HG02973 (cell line): ENCODE results near the gene KCNJ6.
A peak's percentile ranks its signal among the peaks of the same experiment; 100 is the strongest.
"Not testable (repeated sequence)": the region's sequence is repeated elsewhere in the genome, so short reads cannot be mapped to it uniquely, and the experiment has no call there.

Experiments used
- ATAC-seq: cut with Tn5 transposase; IDR thresholded peaks from one replicate; pipeline ENCODE4 v1.9.1; 2021; ENCODE audit warnings: moderate library complexity; ENCODE audit not compliant: unreplicated experiment

KCNJ6 gene

GRCh38 chr21:37746849-37747248 lies 169.4 kb downstream of the KCNJ6 start:
- ATAC-seq = no peak

GRCh38 chr21:37744551-37744950 lies 171.7 kb downstream of the KCNJ6 start:
- no peak for ATAC-seq

- ATAC-seq = no peak
Measured at GRCh38 chr21:37742532-37742931, 173.7 kb downstream of the KCNJ6 start.

DNA sequence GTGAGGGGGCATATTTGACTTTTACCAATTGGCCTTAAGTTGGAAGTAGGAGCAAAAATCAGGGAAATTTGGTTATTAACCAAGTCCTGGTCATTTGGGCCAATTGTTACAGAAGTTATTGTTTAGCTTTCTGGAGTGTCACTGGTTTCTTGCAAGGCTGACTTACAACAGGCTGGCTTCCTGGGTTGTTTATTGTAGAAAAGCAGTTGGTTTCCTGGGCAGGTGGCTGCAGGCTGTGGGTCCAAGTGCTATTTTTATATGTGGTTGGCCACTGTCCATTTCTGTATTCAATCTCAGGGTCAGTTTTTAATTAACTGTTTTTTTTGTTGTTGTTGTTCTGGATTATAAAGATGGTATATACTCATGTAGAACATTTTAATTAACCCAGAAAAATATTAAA lies 174.1 kb downstream of the KCNJ6 start:
- no peak for ATAC-seq

- no peak for ATAC-seq
Measured at GRCh38 chr21:37737996-37738395, 178.3 kb downstream of the KCNJ6 start.

DNA sequence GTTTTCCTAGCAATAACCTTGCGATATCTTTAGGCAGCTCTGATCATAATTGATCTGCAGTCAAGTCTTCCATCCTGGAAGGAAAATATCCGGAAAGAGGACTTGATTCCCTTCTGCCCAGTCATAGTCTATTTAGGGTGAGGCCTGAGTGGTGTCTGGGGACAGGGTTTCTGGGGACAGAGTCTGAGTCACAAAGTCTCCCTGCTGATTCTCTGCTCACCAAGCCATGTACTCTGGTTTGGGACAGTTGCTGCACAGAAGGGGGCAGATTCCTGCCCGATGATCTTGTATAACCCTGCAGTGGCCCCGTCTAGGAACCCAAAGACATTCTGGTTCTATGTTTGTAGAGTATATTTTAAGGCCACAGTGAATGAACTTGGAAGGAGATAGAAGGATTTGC lies 178.8 kb downstream of the KCNJ6 start:
- no peak for ATAC-seq

DNA sequence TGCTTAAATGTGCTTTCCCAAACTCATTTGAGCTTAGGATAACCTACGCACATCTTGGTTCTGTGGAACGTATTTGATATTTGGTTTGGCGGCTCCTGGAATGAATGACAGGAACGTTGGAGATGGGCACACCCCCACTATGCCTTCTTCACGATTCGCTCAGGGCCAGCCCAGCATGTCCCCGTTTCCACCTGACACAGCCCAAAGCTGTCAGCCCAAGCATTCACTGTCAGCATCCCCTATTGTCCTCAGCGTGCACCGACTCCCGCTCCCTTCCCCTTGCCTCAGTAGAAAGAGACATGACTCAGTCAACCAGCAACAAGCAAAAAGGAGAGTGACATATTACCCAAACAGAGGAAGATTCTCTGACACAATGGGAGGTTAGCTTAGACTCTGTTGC lies 181.4 kb downstream of the KCNJ6 start:
- ATAC-seq = no peak

DNA sequence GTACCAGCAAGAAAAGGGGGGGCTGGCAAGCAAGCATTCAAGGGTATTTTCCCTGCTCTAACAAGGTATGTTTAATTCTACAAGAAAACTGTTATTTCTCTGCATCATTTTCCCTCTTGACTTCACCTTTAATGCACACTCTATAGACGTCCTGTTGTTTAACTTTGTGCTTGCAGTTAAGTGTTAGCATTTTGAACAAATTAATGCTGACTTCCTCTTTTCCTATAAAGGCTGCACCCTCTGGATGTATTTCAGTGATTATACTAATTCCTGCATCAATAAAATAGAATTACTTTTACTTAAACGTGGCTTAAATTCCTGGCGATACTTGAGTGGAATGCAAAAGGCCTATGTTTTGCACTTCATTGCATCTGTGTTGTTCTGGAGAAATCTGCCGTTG lies 183.3 kb downstream of the KCNJ6 start:
- ATAC-seq = no peak

- ATAC-seq = no peak
Measured at GRCh38 chr21:37724201-37724600, 192.1 kb downstream of the KCNJ6 start.

GRCh38 chr21:37717534-37717933 lies 198.7 kb downstream of the KCNJ6 start:
- no peak for ATAC-seq

GRCh38 chr21:37712569-37712934 lies 203.7 kb downstream of the KCNJ6 start:
- not testable (repeated sequence) for ATAC-seq

GRCh38 chr21:37711836-37712568 lies 204.3 kb downstream of the KCNJ6 start:
- ATAC-seq = no peak

GRCh38 chr21:37711286-37711829 lies 204.9 kb downstream of the KCNJ6 start:
- no peak for ATAC-seq

DNA sequence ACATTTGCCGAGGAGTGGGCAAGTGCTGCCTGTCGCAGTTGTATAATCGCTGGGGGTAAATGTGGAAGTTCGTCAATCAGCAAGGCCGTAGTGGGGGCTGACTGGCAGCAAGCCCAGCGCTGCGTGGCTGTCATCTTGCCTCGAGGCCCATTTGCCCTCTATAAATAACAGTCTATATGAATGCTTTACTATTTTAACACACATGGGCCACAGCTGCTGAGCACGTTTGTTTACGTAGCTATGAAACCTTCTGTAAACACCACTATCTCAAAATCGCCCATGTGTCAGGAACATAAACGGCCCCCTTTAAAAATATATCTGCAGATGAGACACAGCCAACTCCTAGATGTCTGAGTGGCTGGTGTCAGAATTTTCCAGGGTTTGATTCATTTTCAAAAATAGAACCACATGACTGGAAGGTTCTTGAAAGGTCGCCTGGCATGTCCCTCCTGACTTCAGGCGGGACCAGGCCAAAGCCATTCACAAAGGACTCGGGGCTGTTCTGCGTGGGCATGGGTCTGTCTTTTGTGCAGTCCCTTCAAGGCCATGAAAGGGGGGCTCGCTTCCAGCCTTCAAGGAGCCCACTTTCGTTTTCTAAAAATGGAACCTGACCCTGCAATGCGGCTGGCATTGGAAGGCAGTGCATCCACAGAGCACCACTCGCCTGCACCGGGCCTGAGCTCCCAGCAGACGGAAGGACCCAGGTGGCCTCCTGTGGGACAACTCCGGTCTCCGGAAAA lies 205.5 kb downstream of the KCNJ6 start:
- no peak for ATAC-seq

DNA sequence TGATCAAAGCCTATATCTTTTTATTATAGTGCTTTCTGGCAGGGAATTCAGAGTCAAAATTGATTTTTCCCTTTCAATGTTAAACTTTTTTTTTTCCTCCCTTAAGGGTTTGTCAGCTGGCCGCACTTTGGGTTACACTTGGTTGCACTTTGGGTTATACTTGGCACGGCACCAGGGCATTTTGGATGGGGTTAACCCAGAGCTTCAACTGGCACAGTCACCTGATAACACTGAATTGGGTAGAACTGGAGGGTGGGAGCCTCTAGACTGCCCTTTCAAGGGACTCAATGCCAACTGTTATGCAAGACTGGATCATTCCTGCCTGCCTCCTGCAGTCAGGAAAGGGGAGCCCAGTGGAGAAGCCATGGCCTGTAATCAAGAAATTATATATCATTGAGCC lies 211.5 kb downstream of the KCNJ6 start:
- ATAC-seq = no peak

GRCh38 chr21:37702241-37702640 lies 214.0 kb downstream of the KCNJ6 start:
- no peak for ATAC-seq

DNA sequence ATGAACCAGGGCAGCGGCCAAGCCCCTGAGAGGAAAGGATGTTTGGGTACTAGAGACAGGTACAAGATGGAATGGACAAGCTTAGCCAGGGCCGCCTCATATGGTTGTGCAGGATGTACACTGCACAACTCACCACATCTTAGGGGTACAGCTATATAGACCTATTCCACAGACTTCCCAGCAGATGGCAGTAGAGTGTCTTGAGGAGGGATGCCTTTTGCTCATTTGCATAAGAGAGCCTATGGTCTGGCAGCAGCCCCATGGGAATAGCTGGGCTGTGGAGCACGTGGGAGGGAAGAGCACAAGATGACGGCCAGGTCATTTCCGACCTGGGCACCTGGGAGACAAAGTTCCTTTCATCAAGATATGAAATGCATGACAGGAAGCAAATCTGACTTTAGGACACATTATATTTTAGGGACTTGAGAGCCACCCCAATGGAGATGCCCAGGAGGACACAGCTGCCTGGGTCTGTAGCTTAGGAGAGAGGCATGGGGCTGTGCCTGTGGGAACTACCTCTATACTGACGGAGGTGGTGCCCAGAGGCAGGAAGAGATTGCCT lies 215.5 kb downstream of the KCNJ6 start:
- ATAC-seq = peak; percentile 78

DNA sequence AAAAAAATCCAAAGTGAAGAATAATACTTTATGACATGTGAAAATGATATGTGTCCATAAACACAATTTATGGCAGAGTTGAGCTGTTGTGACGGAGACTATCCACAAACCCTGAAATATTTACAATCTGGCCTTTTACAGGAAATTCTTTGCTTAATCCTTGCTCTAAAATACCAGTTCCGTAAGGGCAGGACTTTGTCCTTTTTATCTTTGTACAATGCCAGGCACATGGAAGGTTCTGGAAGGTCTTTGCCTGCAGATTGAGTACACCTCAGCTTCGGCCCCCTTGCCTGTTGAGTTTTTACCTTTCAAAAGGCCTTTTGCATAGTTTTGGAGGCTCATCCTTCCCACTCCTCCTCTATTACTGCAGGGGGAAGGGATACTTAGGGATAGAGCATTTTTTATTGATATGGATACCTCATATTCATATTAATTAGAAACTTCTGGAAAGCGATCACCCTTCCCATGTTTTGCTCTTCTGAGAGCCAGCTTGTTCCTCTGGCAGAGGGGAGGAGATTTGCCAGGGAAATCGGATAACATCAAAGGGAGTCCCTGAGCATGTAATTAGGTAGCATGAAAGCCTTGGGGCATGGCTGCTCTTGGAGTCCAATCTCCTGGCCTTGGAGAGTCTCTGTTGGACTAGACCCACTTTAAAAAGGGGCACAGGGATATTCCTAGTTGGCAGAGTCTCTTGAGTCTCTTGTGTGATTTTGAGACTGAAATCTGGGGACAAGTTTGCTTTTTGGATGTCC lies 217.1 kb downstream of the KCNJ6 start:
- ATAC-seq = no peak

DNA sequence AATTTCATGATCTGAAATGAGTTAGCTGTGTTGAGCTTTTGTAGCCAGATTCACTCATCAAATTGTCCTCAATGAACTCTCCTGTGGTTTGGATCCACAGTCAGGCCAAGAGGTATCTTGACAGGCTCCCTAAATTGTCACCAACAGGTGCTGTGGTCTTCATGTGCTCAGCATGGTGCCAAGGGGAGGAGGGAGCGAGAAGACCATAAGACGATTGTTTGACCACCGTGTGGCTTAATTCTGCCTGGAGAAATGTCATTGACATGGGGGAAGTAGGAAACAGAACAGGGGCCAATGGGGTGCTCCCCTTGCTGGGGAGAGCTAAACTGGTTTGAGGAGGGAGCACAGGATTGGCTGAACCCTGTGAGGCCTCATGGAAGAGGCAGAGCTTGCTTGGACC lies 219.3 kb downstream of the KCNJ6 start:
- no peak for ATAC-seq

DNA sequence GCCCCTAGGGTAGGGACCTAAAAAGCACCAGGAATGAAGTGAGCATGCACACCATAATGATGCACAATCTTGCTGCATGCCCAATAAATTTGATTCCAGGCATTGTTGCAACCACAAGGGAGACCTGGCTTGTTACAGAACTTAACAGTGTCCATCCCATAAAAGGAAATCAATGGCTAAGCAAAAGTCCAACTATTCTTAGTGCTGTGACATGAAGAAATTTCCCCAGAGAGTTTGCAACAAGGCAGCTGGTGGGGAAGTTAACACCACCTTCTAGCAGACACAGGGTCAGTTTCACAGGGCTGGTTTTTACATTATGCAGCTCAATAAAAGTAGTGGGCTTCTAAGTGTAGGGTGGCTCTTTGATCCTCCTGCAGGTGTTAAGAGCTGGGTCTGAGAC lies 221.1 kb downstream of the KCNJ6 start:
- ATAC-seq = no peak

- no peak for ATAC-seq
Measured at GRCh38 chr21:37688952-37689659, 227.2 kb downstream of the KCNJ6 start.
